ENCODE measurements around the gene KMT2E. TPM values are rescaled to one million over a fixed set of nuclear protein-coding genes. Genes with fewer than 3 reads are reported as not detected.

The KMT2E gene, protein sequence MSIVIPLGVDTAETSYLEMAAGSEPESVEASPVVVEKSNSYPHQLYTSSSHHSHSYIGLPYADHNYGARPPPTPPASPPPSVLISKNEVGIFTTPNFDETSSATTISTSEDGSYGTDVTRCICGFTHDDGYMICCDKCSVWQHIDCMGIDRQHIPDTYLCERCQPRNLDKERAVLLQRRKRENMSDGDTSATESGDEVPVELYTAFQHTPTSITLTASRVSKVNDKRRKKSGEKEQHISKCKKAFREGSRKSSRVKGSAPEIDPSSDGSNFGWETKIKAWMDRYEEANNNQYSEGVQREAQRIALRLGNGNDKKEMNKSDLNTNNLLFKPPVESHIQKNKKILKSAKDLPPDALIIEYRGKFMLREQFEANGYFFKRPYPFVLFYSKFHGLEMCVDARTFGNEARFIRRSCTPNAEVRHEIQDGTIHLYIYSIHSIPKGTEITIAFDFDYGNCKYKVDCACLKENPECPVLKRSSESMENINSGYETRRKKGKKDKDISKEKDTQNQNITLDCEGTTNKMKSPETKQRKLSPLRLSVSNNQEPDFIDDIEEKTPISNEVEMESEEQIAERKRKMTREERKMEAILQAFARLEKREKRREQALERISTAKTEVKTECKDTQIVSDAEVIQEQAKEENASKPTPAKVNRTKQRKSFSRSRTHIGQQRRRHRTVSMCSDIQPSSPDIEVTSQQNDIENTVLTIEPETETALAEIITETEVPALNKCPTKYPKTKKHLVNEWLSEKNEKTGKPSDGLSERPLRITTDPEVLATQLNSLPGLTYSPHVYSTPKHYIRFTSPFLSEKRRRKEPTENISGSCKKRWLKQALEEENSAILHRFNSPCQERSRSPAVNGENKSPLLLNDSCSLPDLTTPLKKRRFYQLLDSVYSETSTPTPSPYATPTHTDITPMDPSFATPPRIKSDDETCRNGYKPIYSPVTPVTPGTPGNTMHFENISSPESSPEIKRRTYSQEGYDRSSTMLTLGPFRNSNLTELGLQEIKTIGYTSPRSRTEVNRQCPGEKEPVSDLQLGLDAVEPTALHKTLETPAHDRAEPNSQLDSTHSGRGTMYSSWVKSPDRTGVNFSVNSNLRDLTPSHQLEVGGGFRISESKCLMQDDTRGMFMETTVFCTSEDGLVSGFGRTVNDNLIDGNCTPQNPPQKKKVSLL (N-terminal part only)
- polyA plus RNA-seq: 10 to 100 TPM; 11.1 to 52.4 (median 16.2) TPM
- long read RNA-seq, donor 1, partial matches to known transcripts: 13 of 16 reads
- long read RNA-seq, donor 1, other reads (novel, unspliced or antisense): 0 of 16 reads
- long read RNA-seq, donor 2: 0 reads
- long read RNA-seq, donor 3, partial matches to known transcripts: 16 of 17 reads
- long read RNA-seq, donor 3, other reads (novel, unspliced or antisense): 0 of 17 reads
- long read RNA-seq, donor 4, partial matches to known transcripts: 0 of 2 reads
- long read RNA-seq, donor 4, other reads (novel, unspliced or antisense): 0 of 2 reads
- long read RNA-seq, donor 5, partial matches to known transcripts: 0 of 2 reads
- long read RNA-seq, donor 5, other reads (novel, unspliced or antisense): 0 of 2 reads
- long read RNA-seq, donor 6: 0 reads
- long read RNA-seq, donor 7, partial matches to known transcripts: 112 of 118 reads
- long read RNA-seq, donor 7, other reads (novel, unspliced or antisense): 5 of 118 reads
- long read RNA-seq, donor 8: 0 reads
- long read RNA-seq, donor 9, partial matches to known transcripts: 0 of 1 reads
- long read RNA-seq, donor 9, other reads (novel, unspliced or antisense): 0 of 1 reads
- long read RNA-seq, donor 10, transcript KMT2E-214 (7 exons, 1,133 nt): major isoform, 5 of 18 reads
- long read RNA-seq, donor 10, partial matches to known transcripts: 12 of 18 reads
- long read RNA-seq, donor 10, other reads (novel, unspliced or antisense): 0 of 18 reads

- 0 to 1% (median 0%) methylated on average over 50 to 69 of the region's 69 CpGs for WGBS, 3 donors
- FAIRE-seq (no peak), DNase-seq (peak; percentile 83 to 96)
- H3K4me3 ChIP-seq (ENCODE audit: low read depth in 1 of 3, low read length in 3 of 3): peak within 1 kb of the TSS; percentile 60 to 95 (median 71)
- H3K36me3 ChIP-seq (ENCODE audit: control insufficient read depth in 3 of 3, insufficient read depth in 2 of 3, low read depth in 1 of 3, low read length in 3 of 3): peaks cover 0 to 3% (median 0%) of the 10 kb centered on the region in 3 donors
- H3K4me1 ChIP-seq (ENCODE audit: control insufficient read depth in 3 of 3, insufficient read depth in 2 of 3, low read depth in 1 of 3, low read length in 2 of 3): peaks cover 0 to 9% (median 0%) of the 10 kb centered on the region in 3 donors
- H3K9me3 ChIP-seq (ENCODE audit: control insufficient read depth in 2 of 2, insufficient read depth in 1 of 2, low read depth in 1 of 2, low read length in 1 of 2): no peaks in the 10 kb centered on the region
- H3K27ac ChIP-seq (ENCODE audit: low read depth in 1 of 3, low read length in 2 of 3): peak within 1 kb of the TSS; percentile 94 to 100 (median 98)
- H3K27me3 ChIP-seq (ENCODE audit: control insufficient read depth in 3 of 3, insufficient read depth in 3 of 3, low read length in 3 of 3): no peaks in the 10 kb centered on the region
These were observed at the start of gene KMT2E for GRCh38 chr7:105013816-105014692. KMT2E (plus strand) TSS chr7:105014205; CDS start chr7:105040953, 26,748 bp downstream.

DNA sequence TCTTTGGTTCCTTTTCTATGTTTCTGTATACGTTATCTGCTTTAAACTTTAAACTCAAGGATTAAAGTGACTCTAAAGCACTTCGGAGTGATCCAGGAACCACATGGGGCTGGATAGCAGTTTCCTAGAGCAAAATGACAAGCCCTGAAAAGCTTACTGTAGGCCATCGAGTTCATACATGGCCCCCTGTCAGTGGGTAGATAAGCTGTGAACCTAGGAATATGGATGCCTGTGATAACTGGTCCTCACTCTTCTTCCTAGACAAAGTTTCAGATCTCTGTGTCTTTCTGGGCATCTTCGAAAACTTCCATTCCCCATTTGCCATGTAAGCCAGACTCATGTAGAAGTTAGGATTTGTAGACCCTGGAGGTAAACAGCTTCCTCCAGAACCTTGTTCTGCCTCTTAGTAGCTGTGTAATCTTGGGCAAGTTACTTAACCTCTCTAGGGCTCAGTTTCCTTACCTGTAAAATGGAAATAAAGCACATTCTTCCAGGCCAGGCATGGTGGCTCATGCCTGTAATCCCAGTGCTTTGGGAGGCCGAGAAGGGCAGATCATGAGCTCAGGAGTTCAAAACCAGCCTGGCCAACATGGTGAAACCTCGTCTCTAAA is 49.3 kb upstream of the KMT2E start:
- WGBS, 3 donors: 55 to 65% (median 63%) methylated on average over 6 of the region's 6 CpGs
- H3K4me3 ChIP-seq (ENCODE audit: low read depth in 1 of 3, low read length in 3 of 3): no peak overlapping the region
- FAIRE-seq: no peak
- H3K27me3 ChIP-seq (ENCODE audit: control insufficient read depth in 3 of 3, insufficient read depth in 3 of 3, low read length in 3 of 3): no peaks in the 10 kb centered on the region
- DNase-seq: no peak
- peaks cover 2 to 23% (median 10%) of the 10 kb centered on the region in 3 donors for H3K4me1 ChIP-seq (ENCODE audit: control insufficient read depth in 3 of 3, insufficient read depth in 2 of 3, low read depth in 1 of 3, low read length in 2 of 3)
- H3K27ac ChIP-seq (ENCODE audit: low read depth in 1 of 3, low read length in 2 of 3): no peak overlapping the region
- no peaks in the 10 kb centered on the region for H3K36me3 ChIP-seq (ENCODE audit: control insufficient read depth in 3 of 3, insufficient read depth in 2 of 3, low read depth in 1 of 3, low read length in 3 of 3)
- H3K9me3 ChIP-seq (ENCODE audit: control insufficient read depth in 2 of 2, insufficient read depth in 1 of 2, low read depth in 1 of 2, low read length in 1 of 2): no peaks in the 10 kb centered on the region

GRCh38 chr7:104966022-104966421 is 48.0 kb upstream of the KMT2E start:
- no peak for FAIRE-seq
- 92 to 98% (median 98%) methylated on average over 2 of the region's 2 CpGs for WGBS, 3 donors
- H3K4me1 ChIP-seq (ENCODE audit: control insufficient read depth in 3 of 3, insufficient read depth in 2 of 3, low read depth in 1 of 3, low read length in 2 of 3): peaks cover 2 to 20% (median 8%) of the 10 kb centered on the region in 3 donors
- DNase-seq: no peak
- no peaks in the 10 kb centered on the region for H3K9me3 ChIP-seq (ENCODE audit: control insufficient read depth in 2 of 2, insufficient read depth in 1 of 2, low read depth in 1 of 2, low read length in 1 of 2)
- H3K27ac ChIP-seq (ENCODE audit: low read depth in 1 of 3, low read length in 2 of 3): no peak overlapping the region
- H3K36me3 ChIP-seq (ENCODE audit: control insufficient read depth in 3 of 3, insufficient read depth in 2 of 3, low read depth in 1 of 3, low read length in 3 of 3): no peaks in the 10 kb centered on the region
- no peak overlapping the region for H3K4me3 ChIP-seq (ENCODE audit: low read depth in 1 of 3, low read length in 3 of 3)
- H3K27me3 ChIP-seq (ENCODE audit: control insufficient read depth in 3 of 3, insufficient read depth in 3 of 3, low read length in 3 of 3): no peaks in the 10 kb centered on the region

DNA sequence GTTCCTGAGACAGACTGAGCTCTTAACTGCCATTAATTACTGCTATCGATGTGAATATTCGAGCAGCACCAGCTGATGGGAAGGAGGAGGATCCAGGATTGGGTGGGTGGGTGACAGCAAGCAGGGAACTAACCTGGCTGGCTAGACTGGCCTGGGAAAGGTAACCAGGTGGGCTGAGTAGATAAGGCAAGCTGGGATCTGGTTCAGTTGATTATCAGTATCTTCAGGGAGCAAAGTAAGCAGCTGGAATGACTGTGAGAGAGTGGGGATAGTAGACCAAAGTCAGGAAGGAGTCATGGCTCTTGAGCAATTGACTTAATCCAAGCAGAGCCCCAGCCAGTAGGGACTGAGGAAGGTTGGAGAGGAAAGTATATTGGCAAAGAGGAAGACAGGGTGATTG is 46.9 kb upstream of the KMT2E start:
- Histone ChIP-seq H3K36me3 (ENCODE audit: control insufficient read depth in 3 of 3, insufficient read depth in 2 of 3, low read depth in 1 of 3, low read length in 3 of 3) (no peaks in the 10 kb centered on the region), H3K27me3 (ENCODE audit: control insufficient read depth in 3 of 3, insufficient read depth in 3 of 3, low read length in 3 of 3) (no peaks in the 10 kb centered on the region), H3K27ac (ENCODE audit: low read depth in 1 of 3, low read length in 2 of 3) (no peak overlapping the region), H3K9me3 (ENCODE audit: control insufficient read depth in 2 of 2, insufficient read depth in 1 of 2, low read depth in 1 of 2, low read length in 1 of 2) (no peaks in the 10 kb centered on the region), H3K4me1 (ENCODE audit: control insufficient read depth in 3 of 3, insufficient read depth in 2 of 3, low read depth in 1 of 3, low read length in 2 of 3) (peaks cover 0 to 23% (median 8%) of the 10 kb centered on the region in 3 donors), H3K4me3 (ENCODE audit: low read depth in 1 of 3, low read length in 3 of 3) (no peak overlapping the region)
- FAIRE-seq: no peak
- DNase-seq: no peak
- 87 to 96% (median 93%) methylated on average over 2 of the region's 2 CpGs for WGBS, 3 donors

GRCh38 chr7:104967595-104967994 is 46.4 kb upstream of the KMT2E start:
- Histone ChIP-seq H3K27ac (ENCODE audit: low read depth in 1 of 3, low read length in 2 of 3) (peak overlapping the region in 1 of 3 donors; percentile 16), H3K4me1 (ENCODE audit: control insufficient read depth in 3 of 3, insufficient read depth in 2 of 3, low read depth in 1 of 3, low read length in 2 of 3) (peaks cover 0 to 25% (median 5%) of the 10 kb centered on the region in 3 donors), H3K36me3 (ENCODE audit: control insufficient read depth in 3 of 3, insufficient read depth in 2 of 3, low read depth in 1 of 3, low read length in 3 of 3) (no peaks in the 10 kb centered on the region), H3K27me3 (ENCODE audit: control insufficient read depth in 3 of 3, insufficient read depth in 3 of 3, low read length in 3 of 3) (no peaks in the 10 kb centered on the region), H3K9me3 (ENCODE audit: control insufficient read depth in 2 of 2, insufficient read depth in 1 of 2, low read depth in 1 of 2, low read length in 1 of 2) (no peaks in the 10 kb centered on the region), H3K4me3 (ENCODE audit: low read depth in 1 of 3, low read length in 3 of 3) (no peak overlapping the region)
- WGBS, 3 donors: 75 to 81% (median 76%) methylated on average over 4 of the region's 4 CpGs
- DNase-seq: no peak
- FAIRE-seq: no peak

GRCh38 chr7:104968648-104969047 is 45.4 kb upstream of the KMT2E start:
- 45 to 55% (median 54%) methylated on average over 2 of the region's 2 CpGs for WGBS, 3 donors
- no peaks in the 10 kb centered on the region for H3K27me3 ChIP-seq (ENCODE audit: control insufficient read depth in 3 of 3, insufficient read depth in 3 of 3, low read length in 3 of 3)
- peaks cover 0 to 27% (median 6%) of the 10 kb centered on the region in 3 donors for H3K4me1 ChIP-seq (ENCODE audit: control insufficient read depth in 3 of 3, insufficient read depth in 2 of 3, low read depth in 1 of 3, low read length in 2 of 3)
- H3K27ac ChIP-seq (ENCODE audit: low read depth in 1 of 3, low read length in 2 of 3): no peak overlapping the region
- FAIRE-seq (no peak), DNase-seq (no peak)
- H3K36me3 ChIP-seq (ENCODE audit: control insufficient read depth in 3 of 3, insufficient read depth in 2 of 3, low read depth in 1 of 3, low read length in 3 of 3): no peaks in the 10 kb centered on the region
- H3K9me3 ChIP-seq (ENCODE audit: control insufficient read depth in 2 of 2, insufficient read depth in 1 of 2, low read depth in 1 of 2, low read length in 1 of 2): no peaks in the 10 kb centered on the region
- no peak overlapping the region for H3K4me3 ChIP-seq (ENCODE audit: low read depth in 1 of 3, low read length in 3 of 3)
